ENCODE measurements around the gene TEX54. TPM values are rescaled to one million over a fixed set of nuclear protein-coding genes. Genes with fewer than 3 reads are reported as not detected.

Gene TEX54
- total and polyA plus RNA-seq, 2 of the 13 experiments (the other 11 are each of a cell fraction or from before 2014, with no cell fraction given) = not detected

GRCh38 chr11:62841361-62842170 is 8.9 kb upstream of the TEX54 start (continued):
- TF ChIP-seq, protein P1, sequence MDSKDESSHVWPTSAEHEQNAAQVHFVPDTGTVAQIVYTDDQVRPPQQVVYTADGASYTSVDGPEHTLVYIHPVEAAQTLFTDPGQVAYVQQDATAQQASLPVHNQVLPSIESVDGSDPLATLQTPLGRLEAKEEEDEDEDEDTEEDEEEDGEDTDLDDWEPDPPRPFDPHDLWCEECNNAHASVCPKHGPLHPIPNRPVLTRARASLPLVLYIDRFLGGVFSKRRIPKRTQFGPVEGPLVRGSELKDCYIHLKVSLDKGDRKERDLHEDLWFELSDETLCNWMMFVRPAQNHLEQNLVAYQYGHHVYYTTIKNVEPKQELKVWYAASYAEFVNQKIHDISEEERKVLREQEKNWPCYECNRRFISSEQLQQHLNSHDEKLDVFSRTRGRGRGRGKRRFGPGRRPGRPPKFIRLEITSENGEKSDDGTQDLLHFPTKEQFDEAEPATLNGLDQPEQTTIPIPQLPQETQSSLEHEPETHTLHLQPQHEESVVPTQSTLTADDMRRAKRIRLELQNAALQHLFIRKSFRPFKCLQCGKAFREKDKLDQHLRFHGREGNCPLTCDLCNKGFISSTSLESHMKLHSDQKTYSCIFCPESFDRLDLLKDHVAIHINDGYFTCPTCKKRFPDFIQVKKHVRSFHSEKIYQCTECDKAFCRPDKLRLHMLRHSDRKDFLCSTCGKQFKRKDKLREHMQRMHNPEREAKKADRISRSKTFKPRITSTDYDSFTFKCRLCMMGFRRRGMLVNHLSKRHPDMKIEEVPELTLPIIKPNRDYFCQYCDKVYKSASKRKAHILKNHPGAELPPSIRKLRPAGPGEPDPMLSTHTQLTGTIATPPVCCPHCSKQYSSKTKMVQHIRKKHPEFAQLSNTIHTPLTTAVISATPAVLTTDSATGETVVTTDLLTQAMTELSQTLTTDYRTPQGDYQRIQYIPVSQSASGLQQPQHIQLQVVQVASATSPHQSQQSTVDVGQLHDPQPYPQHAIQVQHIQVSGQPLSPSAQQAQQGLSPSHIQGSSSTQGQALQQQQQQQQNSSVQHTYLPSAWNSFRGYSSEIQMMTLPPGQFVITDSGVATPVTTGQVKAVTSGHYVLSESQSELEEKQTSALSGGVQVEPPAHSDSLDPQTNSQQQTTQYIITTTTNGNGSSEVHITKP (CRISPR knock-in tag; IDR thresholded peaks at IDR 0.05; ENCODE audit: low read depth) = no peak; the same call in 1 of the 2 replicates
- TF ChIP-seq, protein P2, sequence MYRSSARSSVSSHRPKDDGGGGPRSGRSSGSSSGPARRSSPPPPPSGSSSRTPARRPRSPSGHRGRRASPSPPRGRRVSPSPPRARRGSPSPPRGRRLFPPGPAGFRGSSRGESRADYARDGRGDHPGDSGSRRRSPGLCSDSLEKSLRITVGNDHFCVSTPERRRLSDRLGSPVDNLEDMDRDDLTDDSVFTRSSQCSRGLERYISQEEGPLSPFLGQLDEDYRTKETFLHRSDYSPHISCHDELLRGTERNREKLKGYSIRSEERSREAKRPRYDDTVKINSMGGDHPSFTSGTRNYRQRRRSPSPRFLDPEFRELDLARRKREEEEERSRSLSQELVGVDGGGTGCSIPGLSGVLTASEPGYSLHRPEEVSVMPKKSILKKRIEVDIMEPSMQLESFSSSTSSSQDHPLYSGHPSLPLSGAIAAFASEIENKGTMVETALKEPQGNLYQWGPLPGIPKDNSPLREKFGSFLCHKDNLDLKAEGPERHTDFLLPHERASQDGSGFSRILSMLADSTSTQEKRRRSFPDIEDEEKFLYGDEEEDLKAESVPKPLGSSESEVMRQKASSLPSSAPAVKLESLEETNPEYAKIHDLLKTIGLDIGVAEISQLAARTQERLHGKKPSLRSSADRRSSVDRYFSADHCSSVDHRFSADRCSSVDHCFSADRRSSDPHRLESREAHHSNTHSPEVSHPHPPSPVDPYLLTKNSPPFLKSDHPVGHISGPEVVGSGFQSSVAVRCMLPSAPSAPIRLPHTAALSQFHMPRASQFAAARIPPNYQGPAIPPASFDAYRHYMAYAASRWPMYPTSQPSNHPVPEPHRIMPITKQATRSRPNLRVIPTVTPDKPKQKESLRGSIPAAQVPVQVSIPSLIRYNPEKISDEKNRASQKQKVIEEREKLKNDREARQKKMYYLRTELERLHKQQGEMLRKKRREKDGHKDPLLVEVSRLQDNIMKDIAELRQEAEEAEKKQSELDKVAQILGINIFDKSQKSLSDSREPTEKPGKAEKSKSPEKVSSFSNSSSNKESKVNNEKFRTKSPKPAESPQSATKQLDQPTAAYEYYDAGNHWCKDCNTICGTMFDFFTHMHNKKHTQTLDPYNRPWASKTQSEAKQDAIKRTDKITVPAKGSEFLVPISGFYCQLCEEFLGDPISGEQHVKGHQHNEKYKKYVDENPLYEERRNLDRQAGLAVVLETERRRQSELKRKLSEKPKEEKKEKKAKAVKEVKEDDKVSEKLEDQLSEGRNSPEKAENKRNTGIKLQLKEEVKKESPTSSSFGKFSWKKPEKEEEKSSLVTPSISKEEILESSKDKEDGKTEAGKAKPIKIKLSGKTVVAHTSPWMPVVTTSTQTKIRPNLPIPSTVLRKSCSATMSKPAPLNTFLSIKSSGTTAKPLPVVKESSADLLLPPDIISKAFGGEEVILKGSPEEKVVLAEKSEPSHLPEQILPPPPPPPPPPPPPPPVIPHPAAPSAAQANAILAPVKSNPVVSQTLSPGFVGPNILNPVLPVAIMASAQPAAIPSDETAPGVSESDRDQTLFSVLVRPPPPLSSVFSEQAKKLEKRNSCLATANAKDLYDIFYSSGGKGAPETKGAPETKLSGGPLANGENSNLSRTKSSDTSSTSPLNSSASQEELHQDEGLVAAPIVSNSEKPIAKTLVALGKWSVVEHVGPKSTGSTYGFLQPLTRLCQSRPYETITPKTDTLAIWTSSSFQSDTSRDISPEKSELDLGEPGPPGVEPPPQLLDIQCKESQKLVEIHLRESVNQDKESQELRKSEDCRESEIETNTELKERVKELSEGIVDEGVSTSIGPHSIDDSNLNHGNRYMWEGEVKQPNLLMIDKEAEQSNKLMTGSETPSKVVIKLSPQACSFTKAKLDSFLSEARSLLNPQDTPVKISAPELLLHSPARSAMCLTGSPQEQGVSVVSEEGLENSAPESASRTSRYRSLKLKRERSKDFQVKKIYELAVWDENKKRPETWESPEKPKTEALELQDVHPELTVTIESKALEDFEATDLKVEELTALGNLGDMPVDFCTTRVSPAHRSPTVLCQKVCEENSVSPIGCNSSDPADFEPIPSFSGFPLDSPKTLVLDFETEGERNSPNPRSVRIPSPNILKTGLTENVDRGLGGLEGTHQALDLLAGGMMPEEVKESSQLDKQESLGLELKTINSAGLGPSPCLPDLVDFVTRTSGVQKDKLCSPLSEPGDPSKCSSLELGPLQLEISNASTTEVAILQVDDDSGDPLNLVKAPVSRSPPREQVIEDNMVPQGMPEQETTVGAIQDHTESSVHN (CRISPR knock-in tag; IDR thresholded peaks at IDR 0.05) = 0 out of 2 replicates have a peak, but pooled peaks have one; percentile 62
- peak in 1 of 2 experiments; percentile 82; a peak in 2 of 4 replicates for TF ChIP-seq HMGXB4 (CRISPR knock-in tag; IDR thresholded peaks at IDR 0.05; ENCODE audit: borderline replicate concordance in 1 of 2, low read depth in 1 of 2)
- TF ChIP-seq GLI4 (CRISPR knock-in tag; IDR thresholded peaks at IDR 0.05; ENCODE audit: borderline replicate concordance) = no peak
- TF ChIP-seq IKZF4 (CRISPR knock-in tag; IDR thresholded peaks at IDR 0.05; ENCODE audit: borderline replicate concordance, low read depth, not compliant biosample characterization) = no peak
- TF ChIP-seq HOXA3 (CRISPR knock-in tag; IDR thresholded peaks at IDR 0.05) = peak; percentile 76; the same call in 1 of the 2 replicates
- TF ChIP-seq ZNF614 (CRISPR knock-in tag; IDR thresholded peaks at IDR 0.05; ENCODE audit: borderline replicate concordance) = peak; percentile 98
- TF ChIP-seq NFRKB (IDR thresholded peaks at IDR 0.05) = no peak
- TF ChIP-seq EP300 (IDR thresholded peaks at IDR 0.05; ENCODE audit: low read depth in 2 of 2, low read length in 2 of 2) = peak in 1 of 2 experiments; percentile 74; a peak in 2 of 4 replicates
- peak; percentile 90 for TF ChIP-seq EP300 (CRISPR knock-in tag; IDR thresholded peaks at IDR 0.05; ENCODE audit: borderline replicate concordance)
